DND-41 (cell line): ENCODE data around the gene KRT28.

ENCODE experiments used
- ATAC-seq: fragments of 200-7000 bp; cut with Tn5 transposase; 3 replicates; pipeline ENCODE4 v1.9.1; 2021; ENCODE audit warnings: low read depth; ENCODE audit not compliant: insufficient read depth
- DNase-seq: peaks from one replicate; pipeline ENCODE4 v3.0.0-alpha.2; 2020
- H2AFZ ChIP-seq: 2 replicates; pipeline ENCODE4 v1.6.0; 2012; ENCODE audit warnings: low read depth, low read length
- H3K27ac ChIP-seq: 2 replicates; pipeline ENCODE4 v1.5.1; 2012; ENCODE audit warnings: low read length, inconsistent platforms
- H3K27me3 ChIP-seq: fragments of 200-600 bp; sonication (generic); 2 replicates; pipeline ENCODE4 v1.6.0; 2012; ENCODE audit warnings: low read length, mild to moderate bottlenecking, inconsistent platforms; ENCODE audit not compliant: insufficient read depth, poor library complexity
- H3K36me3 ChIP-seq: 2 replicates; pipeline ENCODE4 v1.5.1; 2012; ENCODE audit warnings: low read length, inconsistent platforms; ENCODE audit not compliant: insufficient read depth
- H3K4me1 ChIP-seq: 2 replicates; pipeline ENCODE4 v1.5.1; 2012; ENCODE audit warnings: mild to moderate bottlenecking, low read length; ENCODE audit not compliant: insufficient read depth
- H3K4me2 ChIP-seq: 2 replicates; pipeline ENCODE4 v1.6.0; 2012; ENCODE audit warnings: mild to moderate bottlenecking, moderate library complexity, low read length, inconsistent platforms; ENCODE audit not compliant: insufficient read depth
- H3K4me3 ChIP-seq, 2 experiments: fragments of 200-600 bp in 1 of 2; shearing (Covaris generic) in 1 of 2; 2 replicates each; pipeline ENCODE4 v1.5.1; 2012 to 2016; ENCODE audit warnings: inconsistent platforms in 2 of 2, low read length in 2 of 2, mild to moderate bottlenecking in 2 of 2, low read depth in 1 of 2, moderate library complexity in 1 of 2
- H3K79me2 ChIP-seq: 2 replicates; pipeline ENCODE4 v1.6.0; 2012; ENCODE audit warnings: low read length, inconsistent platforms; ENCODE audit not compliant: insufficient read depth
- H3K9ac ChIP-seq: 2 replicates; pipeline ENCODE4 v1.6.0; 2012; ENCODE audit warnings: low read depth, mild to moderate bottlenecking, inconsistent platforms, low read length, moderate library complexity
- H3K9me3 ChIP-seq: 2 replicates; pipeline ENCODE4 v1.5.1; 2012; ENCODE audit warnings: low read length, moderate library complexity, mild to moderate bottlenecking, inconsistent platforms; ENCODE audit not compliant: insufficient read depth, severe bottlenecking
- H4K20me1 ChIP-seq: 2 replicates; pipeline ENCODE4 v1.6.0; 2012; ENCODE audit warnings: low read length; ENCODE audit not compliant: insufficient read depth
- EZH2 ChIP-seq: IDR thresholded peaks from 3 replicates; pipeline ENCODE4 v1.6.1; 2012; ENCODE audit warnings: borderline replicate concordance, low read depth, mild to moderate bottlenecking, moderate library complexity, low read length, inconsistent platforms; ENCODE audit not compliant: severe bottlenecking
- TF ChIP-seq, protein P1 (sequence below): IDR thresholded peaks from 2 replicates; pipeline ENCODE4 v1.5.1; 2012; ENCODE audit warnings: borderline replicate concordance, low read length, moderate library complexity, mild to moderate bottlenecking; ENCODE audit not compliant: poor library complexity, severe bottlenecking; ENCODE audit errors: extremely low read depth

KRT28 gene

GRCh38 chr17:40825599-40825998 lies 25.8 kb upstream of the KRT28 start:
- no peaks in the 10 kb centered on the region for H3K9me3 ChIP-seq
- H2AFZ ChIP-seq, result no peak overlapping the region
- H3K27me3 ChIP-seq, result no peaks in the 10 kb centered on the region
- H3K4me3 ChIP-seq, result no peak overlapping the region
- no peak overlapping the region for H3K4me2 ChIP-seq
- no peak for DNase-seq
- no peaks in the 10 kb centered on the region; the same call in 1 of the 2 replicates for H3K4me1 ChIP-seq
- TF ChIP-seq EZH2, result no peak
- TF ChIP-seq, protein P1, sequence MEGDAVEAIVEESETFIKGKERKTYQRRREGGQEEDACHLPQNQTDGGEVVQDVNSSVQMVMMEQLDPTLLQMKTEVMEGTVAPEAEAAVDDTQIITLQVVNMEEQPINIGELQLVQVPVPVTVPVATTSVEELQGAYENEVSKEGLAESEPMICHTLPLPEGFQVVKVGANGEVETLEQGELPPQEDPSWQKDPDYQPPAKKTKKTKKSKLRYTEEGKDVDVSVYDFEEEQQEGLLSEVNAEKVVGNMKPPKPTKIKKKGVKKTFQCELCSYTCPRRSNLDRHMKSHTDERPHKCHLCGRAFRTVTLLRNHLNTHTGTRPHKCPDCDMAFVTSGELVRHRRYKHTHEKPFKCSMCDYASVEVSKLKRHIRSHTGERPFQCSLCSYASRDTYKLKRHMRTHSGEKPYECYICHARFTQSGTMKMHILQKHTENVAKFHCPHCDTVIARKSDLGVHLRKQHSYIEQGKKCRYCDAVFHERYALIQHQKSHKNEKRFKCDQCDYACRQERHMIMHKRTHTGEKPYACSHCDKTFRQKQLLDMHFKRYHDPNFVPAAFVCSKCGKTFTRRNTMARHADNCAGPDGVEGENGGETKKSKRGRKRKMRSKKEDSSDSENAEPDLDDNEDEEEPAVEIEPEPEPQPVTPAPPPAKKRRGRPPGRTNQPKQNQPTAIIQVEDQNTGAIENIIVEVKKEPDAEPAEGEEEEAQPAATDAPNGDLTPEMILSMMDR, result no peak
- ATAC-seq, result no peak
- H3K36me3 ChIP-seq, result no peaks in the 10 kb centered on the region
- H3K79me2 ChIP-seq, result 0 out of 2 replicates have a peak, but pooled peaks cover 2% of the 10 kb centered on the region
- no peak overlapping the region for H3K9ac ChIP-seq
- no peak overlapping the region for H3K27ac ChIP-seq
- no peaks in the 10 kb centered on the region for H4K20me1 ChIP-seq

DNA sequence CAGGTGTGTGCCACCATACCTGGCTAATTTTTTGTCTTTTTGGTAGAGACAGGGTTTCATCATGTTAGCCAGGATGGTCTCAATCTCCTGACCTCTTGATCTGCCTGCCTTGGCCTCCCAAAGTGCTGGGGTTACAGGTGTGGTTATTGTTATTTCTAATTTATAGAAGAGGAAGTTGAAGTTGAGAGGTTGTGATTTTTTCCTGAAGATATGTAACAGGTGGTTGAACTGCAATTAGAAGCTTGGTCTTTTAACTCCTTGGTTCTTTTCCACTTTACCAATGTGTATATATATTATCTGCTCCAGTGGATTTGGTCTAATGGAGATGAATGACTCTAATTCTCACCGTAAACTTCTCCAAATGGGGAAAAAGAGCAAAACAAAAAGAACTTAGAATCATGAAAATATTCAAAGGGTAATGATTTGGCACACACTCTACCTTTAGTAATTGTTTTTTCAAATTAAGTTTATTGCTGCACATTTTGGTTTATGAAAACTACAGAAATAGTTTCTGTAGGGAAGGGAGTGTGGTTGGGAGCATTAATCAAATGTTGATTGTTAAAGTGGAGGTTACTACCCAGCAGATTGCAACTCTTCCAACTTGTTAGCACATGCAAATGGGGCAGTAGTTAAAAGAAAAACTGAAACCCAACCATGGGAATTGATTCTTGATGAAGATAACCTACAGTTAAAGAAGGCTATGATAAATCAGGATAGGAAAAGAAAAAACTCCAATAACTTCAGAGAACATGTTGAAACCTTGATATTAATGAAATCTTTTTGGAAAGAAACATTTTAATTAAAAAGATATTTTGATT lies 24.5 kb upstream of the KRT28 start:
- no peaks in the 10 kb centered on the region for H3K9me3 ChIP-seq
- H2AFZ ChIP-seq, result no peak overlapping the region
- no peak overlapping the region for H3K9ac ChIP-seq
- H3K4me1 ChIP-seq, result peaks cover 13% of the 10 kb centered on the region
- H4K20me1 ChIP-seq, result no peaks in the 10 kb centered on the region
- TF ChIP-seq EZH2, result no peak
- TF ChIP-seq, protein P1, result no peak
- no peaks in the 10 kb centered on the region for H3K36me3 ChIP-seq
- no peaks in the 10 kb centered on the region for H3K27me3 ChIP-seq
- no peak overlapping the region for H3K4me3 ChIP-seq
- H3K79me2 ChIP-seq, result peaks cover 8% of the 10 kb centered on the region; the same call in 1 of the 2 replicates
- H3K27ac ChIP-seq, result no peak overlapping the region
- DNase-seq (no peak), ATAC-seq (no peak)
- H3K4me2 ChIP-seq, result no peak overlapping the region

DNA sequence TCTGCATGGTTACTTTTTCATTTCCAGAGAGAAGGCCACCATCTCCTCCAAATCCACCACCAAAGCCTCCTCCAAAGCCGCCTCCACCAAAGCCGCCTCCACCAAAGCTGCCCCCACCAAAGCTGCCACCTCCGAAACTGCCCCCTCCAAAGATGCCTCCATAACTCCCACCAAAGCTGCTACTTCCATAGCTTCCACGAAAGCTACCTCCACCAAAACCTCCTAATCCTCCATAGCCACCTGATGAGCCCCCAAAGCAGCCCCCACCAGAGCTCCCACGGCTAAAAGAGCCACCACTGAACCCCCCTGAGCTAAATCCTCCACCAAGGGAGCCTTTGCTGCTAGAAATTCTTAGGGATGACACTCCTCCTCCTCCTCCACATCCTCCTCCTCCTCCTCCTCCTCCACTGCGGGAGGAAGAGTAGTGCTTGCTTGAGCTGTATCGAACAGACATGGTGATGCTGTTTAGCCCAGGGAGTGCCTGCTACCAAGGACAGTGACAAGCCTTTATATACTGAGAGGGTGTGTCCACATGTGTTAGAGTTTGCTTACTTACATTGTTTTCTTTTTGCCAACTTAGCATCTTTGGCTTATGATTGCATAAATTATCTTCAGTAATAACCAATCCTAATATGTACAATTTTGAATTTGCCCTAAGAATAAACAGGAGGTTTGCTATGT lies 22.5 kb upstream of the KRT28 start, which contains the start of gene KRT10:
TSS of gene KRT10 (minus strand) at position 483 of the 681 bp plus-strand sequence. CDS start at position 454, 29 bp downstream.
- Histone ChIP-seq H3K9ac (no peak within 1 kb of the TSS), H4K20me1 (no peaks in the 10 kb centered on the region), H3K36me3 (peaks cover 3% of the 10 kb centered on the region), H3K27ac (no peak within 1 kb of the TSS), H3K4me1 (peaks cover 24% of the 10 kb centered on the region), H3K27me3 (no peaks in the 10 kb centered on the region), H2AFZ (no peak within 1 kb of the TSS), H3K9me3 (no peaks in the 10 kb centered on the region), H3K79me2 (peaks cover 18% of the 10 kb centered on the region), H3K4me3 (no peak within 1 kb of the TSS), H3K4me2 (no peak within 1 kb of the TSS)
- DNase-seq, result no peak
- TF ChIP-seq, protein P1, result no peak
- ATAC-seq, result no peak
